Measurements from ENCODE around the gene KRT37.
A peak's percentile ranks its signal among the peaks of the same experiment; 100 is the strongest.
"Not testable (repeated sequence)": the region's sequence is repeated elsewhere in the genome, so short reads cannot be mapped to it uniquely, and the experiment has no call there.

The KRT37 gene

DNA sequence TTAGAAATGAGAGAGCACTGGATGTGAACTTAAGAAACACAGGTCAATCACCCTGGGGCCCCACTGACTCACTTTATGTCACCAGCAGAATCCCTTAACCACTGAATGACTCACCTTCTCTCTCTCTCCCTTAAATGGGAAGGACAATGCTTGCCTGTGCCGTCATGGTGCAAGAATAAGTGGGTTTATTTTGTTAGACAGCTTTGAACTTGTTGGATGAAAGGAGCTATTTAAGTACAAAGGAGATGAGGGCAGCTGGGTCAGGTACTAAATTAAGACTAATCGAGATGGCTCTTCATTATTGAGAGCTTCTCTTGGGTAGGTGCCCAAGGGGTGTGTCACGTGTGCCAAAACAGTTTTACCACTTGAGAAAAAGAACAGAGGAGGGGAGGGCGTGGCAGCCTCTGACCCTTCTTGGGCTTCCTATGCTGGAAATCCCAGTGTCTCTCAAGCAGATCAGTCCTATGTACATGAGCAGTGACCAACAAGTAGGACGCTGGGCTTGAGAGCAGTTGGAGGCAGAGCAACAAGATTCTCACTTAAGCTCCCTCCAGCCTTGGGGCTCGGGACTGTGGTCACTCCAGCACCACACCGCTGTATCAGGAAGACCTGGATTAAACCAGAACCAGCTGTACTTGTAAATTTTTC lies 20.2 kb downstream of the KRT37 start:
- DNase-seq = peak; percentile 56

DNA sequence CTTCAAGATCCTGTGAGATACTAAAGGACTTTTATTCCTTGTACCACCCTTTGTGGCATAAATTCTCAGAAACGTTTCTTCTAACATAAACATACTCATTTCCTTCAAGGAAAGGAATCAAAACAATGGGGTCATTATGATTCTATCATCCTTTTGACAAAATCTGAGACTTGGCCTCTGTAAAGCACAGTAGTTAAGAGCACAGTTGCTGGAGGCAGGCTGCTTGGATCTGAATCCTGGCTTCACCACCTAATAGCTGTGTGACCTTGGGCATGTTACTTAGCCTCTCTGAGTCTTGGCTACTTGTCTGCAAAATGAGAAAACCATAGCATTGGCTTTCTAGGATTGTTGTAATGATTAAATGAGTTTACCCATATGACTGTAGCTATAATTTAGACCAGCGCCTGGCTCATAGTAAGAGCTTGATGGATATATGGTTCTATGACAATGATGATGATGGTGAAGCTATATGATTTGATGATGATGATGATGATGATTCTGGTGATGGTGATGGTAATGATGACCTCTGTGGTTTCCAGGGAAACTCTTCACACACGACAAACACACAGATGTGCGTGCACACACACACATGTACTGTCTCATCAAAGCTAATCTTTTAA lies 20.9 kb downstream of the KRT37 start:
- ATAC-seq (peak; percentile 1), DNase-seq (no peak)

More for the DNA sequence above, 20.2 kb downstream of the KRT37 start:
- peak; percentile 95 for ATAC-seq

DNA sequence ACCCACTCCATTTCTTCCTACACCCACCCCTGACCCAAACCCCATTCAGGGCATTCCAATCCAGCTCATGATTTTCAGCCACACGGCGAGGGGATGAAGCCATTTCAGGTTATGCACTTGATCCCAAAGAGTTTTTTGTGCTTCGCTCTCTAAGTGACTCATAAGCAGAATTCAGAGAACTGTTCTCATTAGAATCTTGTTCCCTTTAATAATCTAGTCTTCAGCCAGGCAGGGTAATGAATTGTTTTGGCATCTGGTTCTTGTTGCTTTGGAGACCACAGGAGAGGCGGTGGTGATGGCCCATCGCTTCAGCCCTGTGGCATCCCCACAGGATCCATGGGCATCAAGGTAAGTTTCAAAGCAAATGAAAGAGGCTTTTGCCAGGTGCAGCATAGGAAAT lies 22.2 kb downstream of the KRT37 start:
- no peak for DNase-seq
- no peak for ATAC-seq

DNA sequence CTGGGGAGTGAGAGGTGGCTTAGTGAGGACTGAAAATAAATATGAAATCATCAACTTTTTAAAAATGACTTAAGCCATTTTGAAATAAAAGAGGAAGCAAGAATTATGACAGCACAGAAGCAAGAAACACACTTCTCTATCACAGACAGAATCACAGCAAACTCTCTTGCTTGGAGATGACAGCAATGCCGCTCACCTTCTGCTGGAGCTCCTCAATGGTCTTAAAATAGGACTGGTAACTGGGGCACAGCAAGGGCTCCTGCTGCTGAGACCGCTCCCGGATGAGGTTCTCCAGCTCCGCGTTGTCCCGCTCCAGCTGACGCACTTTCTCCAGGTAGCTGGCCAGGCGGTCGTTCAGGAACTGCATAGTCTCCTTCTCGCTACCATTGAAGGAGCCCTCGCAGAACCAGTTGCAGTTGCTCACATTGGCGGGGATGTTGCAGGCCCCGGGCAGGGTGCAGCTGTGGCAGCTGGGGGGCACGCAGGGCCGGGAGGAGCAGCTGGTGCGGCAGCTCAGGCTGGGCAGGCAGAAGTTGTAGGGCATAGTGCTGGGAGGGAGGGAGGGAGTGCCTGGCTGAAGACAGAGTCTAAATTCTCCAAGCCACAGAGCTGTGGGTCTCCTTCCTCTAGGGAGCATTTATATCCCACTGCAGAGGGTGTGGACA lies 27.3 kb downstream of the KRT37 start, which contains the start of gene KRT31:
TSS of gene KRT31 (minus strand) at position 613 of the 665 bp plus-strand sequence. CDS start at position 544, 69 bp downstream.
- ATAC-seq = no peak
- no peak for DNase-seq

DNA sequence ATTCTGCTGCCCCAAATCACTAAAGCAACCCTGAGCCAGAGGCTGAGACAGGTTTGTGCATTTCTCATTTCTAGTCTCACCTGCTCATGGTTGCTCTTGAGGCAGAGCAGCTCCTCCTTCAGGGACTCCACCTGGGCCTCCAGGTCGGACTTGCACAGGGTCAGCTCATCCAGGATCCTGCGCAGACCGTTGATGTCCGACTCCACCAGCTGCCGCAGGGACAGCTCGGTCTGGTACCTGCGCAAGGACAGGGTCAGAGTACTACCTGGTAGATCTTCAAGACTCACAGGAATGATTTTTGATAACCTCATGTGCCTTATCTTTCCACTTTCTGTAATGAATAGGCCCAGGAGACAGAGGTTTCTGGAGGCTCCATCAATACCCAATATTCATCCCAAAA lies 28.0 kb downstream of the KRT37 start:
- no peak for DNase-seq
- ATAC-seq = no peak

DNA sequence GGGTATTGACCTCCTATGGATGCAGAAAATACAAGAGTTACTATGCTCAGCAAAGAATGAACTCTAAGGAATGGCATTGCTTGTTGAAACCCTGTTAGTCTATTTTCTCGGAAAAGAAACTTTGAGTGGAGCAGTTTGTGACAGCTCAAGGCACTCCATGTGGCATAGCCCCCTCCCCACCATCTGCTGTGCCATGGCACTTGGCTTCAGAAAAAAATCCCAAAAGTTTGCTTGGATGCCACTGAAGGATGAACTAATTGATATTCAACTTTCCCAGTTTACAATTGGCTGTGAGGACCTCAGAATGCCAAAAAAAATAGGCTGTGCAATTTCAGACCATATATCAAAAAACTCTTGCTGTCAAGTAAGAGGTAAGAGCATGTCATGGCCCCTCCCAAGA lies 28.8 kb downstream of the KRT37 start:
- DNase-seq (no peak), ATAC-seq (no peak)

DNA sequence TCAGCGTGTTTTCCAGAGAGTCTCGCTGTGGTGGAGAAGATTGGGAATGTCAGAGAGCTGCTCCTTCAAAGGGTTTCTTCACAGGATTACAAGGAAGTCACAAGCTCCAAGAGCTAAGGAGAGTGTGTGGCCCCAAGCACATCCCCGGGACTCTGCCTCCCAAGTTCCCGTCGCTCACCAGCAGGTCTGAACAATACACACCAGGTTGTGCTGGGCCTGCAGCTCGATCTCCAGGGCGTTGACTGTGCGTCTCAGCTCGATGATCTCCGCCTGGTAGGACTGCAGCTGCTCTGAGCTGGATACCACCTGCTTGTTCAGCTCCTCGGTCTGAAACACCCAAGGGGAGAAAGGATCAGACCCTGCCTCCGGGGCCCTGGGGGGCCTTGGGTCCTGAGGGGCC lies 29.3 kb downstream of the KRT37 start:
- DNase-seq, ATAC-seq: not testable (repeated sequence)

DNA sequence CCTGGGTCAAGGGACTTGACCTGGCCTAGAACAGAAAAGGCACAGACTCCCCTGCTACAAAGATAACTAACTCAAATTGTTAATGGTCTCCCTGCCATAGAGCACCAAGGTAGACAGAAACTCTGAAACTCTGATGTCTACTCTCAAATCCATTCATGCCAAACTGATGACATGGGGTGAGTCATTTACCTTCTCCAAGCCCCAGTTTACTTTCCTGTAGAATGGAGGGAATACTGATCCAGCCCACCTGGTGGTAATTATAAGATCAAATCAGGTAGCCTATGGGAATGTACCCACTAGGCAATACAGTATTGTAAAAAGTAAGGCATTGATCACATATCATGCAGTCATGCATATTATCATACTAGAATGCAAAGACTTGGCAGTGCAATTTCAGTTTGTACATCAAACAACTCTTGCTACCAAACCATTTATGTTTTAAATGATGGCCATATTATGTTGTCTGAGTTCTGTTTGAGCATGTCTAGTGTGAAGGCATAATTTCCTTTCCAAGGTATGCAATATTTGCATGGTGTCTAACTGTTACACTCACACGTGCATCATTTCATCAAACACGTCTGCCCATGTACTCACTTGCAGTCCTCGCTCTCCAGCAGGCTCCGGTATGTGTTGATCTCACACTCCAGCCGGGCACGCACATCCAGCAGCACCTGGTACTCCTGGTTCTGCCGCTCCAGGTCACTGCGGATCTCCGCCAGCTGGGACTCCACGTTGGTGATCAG lies 30.0 kb downstream of the KRT37 start:
- DNase-seq (no peak), ATAC-seq (no peak)

DNA sequence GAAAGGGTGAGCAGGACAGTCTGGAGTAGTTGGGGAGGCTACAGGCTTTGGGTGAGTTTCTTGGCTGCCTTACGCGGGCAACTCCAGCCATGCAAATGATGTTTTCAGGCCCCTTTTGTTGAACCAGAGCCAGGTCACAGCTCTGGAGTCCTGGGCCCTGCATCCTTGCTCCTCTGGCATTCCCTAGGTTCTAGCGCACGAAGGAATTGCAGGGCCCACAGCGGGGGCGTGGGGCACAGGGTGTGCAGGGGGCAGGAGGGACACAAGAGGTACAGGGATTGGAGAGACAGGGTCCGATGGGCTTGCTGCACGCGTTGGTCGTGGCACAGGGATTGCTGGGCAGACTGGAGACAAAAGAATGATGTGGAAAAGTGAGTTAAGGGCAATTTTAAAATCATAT lies 30.6 kb downstream of the KRT37 start:
- ATAC-seq = no peak

DNA sequence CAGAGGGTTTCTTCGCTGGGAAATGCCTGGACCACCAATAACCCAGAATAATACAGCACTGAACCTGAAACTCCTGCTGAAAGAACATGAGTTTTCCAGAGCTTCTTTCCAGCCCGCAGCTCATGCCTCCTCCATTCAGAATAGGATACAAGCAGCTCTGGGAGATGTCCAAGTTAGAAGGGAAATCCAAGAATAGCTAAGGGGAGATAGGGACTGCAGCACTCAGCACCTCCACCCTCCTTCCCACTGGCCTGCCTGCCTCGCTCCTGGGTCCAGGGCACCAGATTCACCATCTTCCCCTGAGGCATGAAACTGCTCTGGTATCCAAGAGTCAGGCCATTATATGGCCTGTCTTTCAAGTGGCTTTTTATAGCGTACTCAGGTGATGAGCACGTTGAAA lies 31.1 kb downstream of the KRT37 start:
- DNase-seq (no peak), ATAC-seq (no peak)

More for the DNA sequence above, 30.6 kb downstream of the KRT37 start:
- no peak for DNase-seq

DNA sequence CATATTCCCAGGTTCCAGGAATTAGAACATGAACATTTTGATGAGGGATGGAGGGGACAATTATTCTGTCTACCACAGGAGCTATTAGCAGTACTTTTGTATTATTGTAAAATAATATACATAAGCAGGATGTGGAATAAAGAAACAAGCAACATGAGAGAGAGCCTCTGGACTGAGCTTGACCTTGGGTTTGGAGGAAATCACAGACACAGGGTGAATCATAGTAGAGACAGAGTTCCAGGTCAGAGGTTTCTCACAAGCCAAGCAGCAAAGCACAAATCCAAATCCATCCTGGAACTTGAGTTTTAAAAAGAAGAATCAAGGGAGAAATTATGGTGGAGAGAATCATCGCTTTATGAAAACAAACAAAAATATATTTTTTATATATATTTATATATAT lies 32.1 kb downstream of the KRT37 start:
- ATAC-seq (no peak), DNase-seq (no peak)

DNA sequence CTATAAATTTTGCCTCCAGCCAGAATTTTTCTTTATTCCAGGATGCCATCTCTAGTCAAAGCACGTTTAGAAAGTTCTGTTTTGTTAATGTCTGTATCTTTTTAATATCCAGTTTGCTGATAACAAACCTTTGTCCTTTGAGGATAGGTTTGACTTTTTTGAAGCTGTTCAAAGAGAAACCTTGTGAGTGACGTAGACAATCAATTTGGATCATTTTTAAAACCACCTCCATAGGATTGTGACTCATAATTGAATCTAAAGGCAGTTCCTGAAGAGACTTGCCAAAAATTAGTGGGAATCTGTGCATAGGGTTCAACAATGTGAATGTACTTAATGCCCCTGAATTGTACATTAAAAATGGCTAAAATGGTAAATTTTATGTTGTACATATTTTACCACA lies 32.9 kb downstream of the KRT37 start:
- no peak for ATAC-seq

DNA sequence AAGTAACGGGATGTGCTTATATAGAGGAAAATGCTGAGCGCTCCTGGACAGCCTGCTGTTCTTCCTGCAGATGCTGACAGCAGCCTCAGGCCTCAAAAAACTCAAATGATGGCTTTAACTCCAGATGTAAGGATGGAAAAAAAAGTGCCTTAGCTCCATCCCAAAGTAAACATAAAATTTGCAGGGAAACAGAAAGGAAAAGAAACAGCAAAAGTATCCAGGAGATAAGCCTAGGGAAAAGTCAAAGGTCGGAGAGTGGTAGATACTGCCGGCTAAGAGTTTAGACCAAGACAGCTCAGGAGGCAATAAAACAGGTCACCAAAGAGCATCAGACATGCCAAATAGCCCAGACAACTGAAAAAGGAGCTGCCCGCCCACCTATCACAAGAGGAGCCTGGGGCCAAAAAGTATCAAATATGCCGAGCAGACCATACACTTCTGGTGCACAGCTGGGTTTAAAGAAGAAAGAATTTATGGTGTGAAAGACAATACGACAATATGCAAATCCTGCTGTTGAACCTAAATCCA lies 33.9 kb downstream of the KRT37 start:
- DNase-seq (no peak), ATAC-seq (no peak)

More for the DNA sequence above, 32.9 kb downstream of the KRT37 start:
- no peak for DNase-seq

DNA sequence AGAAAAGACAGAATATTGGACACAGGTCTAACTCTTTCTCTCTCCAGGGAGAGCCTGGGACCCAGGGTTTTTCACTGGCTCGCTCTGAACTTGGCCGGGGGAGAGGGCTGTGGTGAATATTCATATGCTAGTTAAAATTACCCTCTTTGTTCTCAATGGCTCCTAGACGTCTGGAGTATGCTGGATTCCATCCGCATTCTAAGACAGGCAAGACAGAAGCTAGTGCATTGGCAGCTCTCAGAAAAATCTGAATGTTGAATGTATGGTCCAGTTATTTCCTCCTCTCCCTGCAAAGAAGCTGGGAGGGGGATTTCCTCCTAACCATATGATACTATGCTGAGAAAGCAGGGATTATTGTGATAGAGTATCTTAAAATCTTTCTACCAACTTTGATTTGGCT lies 36.7 kb downstream of the KRT37 start:
- DNase-seq (no peak), ATAC-seq (no peak)

DNA sequence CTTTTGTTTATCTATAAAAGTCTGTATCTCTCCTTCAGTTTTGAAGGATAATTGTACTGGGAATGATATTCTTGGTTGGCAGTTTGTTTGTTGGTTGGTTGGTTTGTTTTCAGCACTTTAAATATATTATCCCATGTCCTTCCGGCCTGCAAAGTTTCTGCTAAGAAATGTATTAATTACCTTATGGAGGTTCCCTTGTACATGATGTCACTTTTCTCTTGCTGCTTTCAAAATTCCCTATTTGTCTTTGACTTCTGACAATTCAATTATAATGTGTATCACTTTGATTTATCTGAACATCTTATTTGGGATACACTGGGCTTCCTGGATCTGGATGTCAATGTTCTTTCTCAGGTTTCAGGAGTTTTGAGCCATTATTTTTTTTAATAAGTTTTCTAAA lies 38.2 kb downstream of the KRT37 start:
- DNase-seq (no peak), ATAC-seq (no peak)

DNA sequence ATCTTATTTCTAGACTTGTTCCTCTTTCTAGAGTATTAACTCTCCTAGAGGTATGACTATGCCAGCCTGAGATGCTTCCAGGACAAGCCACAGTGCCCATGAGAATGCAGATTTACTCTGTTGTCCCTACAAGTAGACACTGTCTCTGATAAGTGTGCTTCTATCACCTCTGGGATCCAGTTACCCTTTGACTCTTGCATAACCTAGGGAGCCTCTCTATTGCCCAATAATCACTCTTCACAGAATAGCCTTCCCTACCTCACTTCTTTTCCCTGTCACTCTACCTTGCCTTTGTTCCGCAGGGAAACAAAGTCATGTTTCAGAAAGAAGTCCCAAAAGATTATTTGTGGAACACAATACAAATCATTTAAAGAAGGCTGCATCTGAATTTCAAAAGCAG lies 40.7 kb downstream of the KRT37 start:
- DNase-seq (no peak), ATAC-seq (no peak)

DNA sequence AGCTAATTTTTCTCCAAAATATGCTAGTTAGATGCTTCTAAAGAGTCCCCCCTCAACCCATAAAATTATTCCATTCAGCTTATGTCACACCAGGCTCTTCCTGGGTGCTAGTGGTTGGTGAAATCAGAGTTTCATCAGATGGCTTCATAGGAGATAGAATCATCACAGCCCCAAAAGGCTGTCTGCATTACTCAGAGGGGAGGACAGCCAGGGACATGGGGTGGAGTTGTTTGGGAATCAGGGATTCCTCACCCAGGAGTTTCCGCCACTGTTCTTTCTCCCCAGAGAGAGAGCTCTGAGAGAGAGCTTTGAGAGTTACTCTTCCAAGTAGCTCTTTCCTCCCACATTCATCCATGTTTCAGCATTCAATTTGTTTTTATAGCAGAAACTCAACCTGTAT lies 42.0 kb downstream of the KRT37 start:
- DNase-seq = no peak

DNA sequence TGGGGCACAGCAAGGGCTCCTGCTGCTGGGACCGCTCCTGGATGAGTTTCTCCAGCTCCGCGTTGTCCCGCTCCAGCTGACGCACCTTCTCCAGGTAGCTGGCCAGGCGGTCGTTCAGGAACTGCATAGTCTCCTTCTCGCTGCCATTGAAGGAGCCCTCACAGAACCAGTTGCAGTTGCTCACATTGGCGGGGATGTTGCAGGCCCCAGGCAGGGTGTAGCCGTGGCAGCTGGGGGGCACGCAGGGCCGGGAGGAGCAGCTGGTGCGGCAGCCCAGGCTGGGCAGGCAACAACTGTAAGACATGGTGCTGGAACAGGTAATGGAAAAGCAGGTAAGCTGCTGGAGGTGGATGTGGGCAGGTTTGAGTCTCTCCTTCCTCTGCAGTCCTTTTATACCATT lies 42.4 kb downstream of the KRT37 start, which contains the start of gene KRT34:
TSS of gene KRT34 (minus strand) at position 364 of the 400 bp plus-strand sequence. CDS start at position 304, 60 bp downstream.
- not testable (repeated sequence) for ATAC-seq, DNase-seq

More for the DNA sequence above, 42.0 kb downstream of the KRT37 start:
- ATAC-seq = no peak

DNA sequence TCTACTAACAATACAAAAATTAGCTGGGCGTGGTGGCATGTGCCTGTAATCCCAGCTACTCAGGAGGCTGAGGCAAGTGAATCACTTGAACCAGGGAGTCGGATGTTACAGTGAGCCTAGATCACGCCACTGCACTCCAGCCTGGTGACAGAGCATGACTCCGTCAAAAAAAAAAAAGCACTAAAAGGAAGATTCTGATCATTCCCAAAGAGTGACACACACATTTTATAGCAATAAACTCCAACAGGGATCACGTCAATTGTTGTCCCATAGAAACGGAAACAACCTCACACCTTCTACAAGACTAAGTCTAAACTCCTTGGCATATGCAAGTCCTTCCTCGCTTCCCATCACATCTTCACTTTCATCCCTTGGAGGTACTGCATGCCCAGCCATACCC lies 44.3 kb downstream of the KRT37 start:
- ATAC-seq, DNase-seq: not testable (repeated sequence)

DNA sequence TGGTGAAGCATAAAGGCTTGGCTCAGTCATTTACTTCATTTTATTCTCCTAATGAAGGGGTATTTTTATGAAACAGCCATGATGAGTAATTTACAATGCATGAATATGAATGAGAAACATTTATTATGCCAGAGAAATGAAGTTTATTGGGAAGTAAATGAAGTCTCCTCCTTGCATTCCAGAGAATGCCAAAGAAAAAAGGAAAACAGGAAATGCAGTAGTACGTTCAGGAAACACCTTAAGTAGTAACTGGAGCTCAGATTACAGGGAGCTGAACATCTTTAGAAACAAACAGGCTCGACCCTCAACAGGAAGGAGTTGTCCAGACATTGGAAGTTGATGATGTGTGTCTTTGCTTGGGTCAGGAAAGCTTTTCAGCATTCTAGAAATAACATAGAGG lies 46.8 kb downstream of the KRT37 start:
- ATAC-seq (no peak), DNase-seq (no peak)

All from stimulated activated naive CD8-positive, alpha-beta T cell treated with anti-CD3 and anti-CD28 coated beads, Interleukin-15, Interleukin-2, amounts not matched to agents 100 U/mL and 50 U/mL, for 24 hours (primary cell).